ENCODE data around the gene HOXC6. TPM values are rescaled to one million over a fixed set of nuclear protein-coding genes. Genes with fewer than 3 reads are reported as not detected.
"Not testable (repeated sequence)": the region's sequence is repeated elsewhere in the genome, so short reads cannot be mapped to it uniquely, and the experiment has no call there.

The HOXC6 gene
- total RNA-seq, 1 donor from 2014 or later: not detected

- Histone ChIP-seq H3K4me3 (no peak overlapping the region), H3K36me3 (no peaks in the 10 kb centered on the region), H3K4me1 (no peaks in the 10 kb centered on the region), H3K9me3 (no peaks in the 10 kb centered on the region), H3K27me3 (no peaks in the 10 kb centered on the region), H3K27ac (no peak overlapping the region)
- DNase-seq (ENCODE audit: extremely low spot score in 2 of 2): no peak
- intact Hi-C loops (cut with DNase I): no loop called here
- TF ChIP-seq POLR2A (IDR thresholded peaks at IDR 0.05): no peak
- no peak for TF ChIP-seq POLR2AphosphoS5 (IDR thresholded peaks at IDR 0.05; ENCODE audit: insufficient read depth in 1 of 2, low read depth in 1 of 2)
- TF ChIP-seq, protein P1, sequence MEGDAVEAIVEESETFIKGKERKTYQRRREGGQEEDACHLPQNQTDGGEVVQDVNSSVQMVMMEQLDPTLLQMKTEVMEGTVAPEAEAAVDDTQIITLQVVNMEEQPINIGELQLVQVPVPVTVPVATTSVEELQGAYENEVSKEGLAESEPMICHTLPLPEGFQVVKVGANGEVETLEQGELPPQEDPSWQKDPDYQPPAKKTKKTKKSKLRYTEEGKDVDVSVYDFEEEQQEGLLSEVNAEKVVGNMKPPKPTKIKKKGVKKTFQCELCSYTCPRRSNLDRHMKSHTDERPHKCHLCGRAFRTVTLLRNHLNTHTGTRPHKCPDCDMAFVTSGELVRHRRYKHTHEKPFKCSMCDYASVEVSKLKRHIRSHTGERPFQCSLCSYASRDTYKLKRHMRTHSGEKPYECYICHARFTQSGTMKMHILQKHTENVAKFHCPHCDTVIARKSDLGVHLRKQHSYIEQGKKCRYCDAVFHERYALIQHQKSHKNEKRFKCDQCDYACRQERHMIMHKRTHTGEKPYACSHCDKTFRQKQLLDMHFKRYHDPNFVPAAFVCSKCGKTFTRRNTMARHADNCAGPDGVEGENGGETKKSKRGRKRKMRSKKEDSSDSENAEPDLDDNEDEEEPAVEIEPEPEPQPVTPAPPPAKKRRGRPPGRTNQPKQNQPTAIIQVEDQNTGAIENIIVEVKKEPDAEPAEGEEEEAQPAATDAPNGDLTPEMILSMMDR (IDR thresholded peaks at IDR 0.05): no peak
Observed at GRCh38 chr12:54040148-54040494, 11.9 kb downstream of the HOXC6 start.

DNA sequence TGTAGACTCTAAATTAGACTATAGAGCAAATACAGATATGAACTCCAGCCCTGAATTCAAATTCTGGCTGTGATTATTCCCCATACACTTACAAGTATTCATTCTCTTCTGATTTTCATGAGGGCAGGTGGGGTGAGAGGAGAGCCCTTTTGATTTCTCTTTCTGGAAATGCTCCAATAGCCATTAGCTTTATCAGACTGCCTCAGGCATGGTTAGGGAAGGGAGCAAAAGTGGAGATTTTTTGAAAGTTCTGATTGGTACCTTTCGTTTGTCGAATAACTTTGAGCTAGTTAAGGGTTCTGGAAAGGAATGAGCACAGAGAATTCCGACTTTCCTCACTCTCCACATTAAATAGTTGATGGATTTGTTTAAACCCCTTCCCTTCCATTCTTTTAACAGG, 12.4 kb downstream of the HOXC6 start:
- TF ChIP-seq, protein P1 (IDR thresholded peaks at IDR 0.05): no peak
- TF ChIP-seq POLR2AphosphoS5 (IDR thresholded peaks at IDR 0.05; ENCODE audit: insufficient read depth in 1 of 2, low read depth in 1 of 2) (no peak), POLR2A (IDR thresholded peaks at IDR 0.05) (no peak)
- no peak for DNase-seq (ENCODE audit: extremely low spot score in 2 of 2)
- no peak overlapping the region for H3K4me3 ChIP-seq
- intact Hi-C loops (cut with DNase I): no loop called here
- H3K36me3 ChIP-seq: no peaks in the 10 kb centered on the region
- no peaks in the 10 kb centered on the region for H3K4me1 ChIP-seq
- no peaks in the 10 kb centered on the region for H3K9me3 ChIP-seq
- H3K27me3 ChIP-seq: no peaks in the 10 kb centered on the region
- H3K27ac ChIP-seq: no peak overlapping the region

DNA sequence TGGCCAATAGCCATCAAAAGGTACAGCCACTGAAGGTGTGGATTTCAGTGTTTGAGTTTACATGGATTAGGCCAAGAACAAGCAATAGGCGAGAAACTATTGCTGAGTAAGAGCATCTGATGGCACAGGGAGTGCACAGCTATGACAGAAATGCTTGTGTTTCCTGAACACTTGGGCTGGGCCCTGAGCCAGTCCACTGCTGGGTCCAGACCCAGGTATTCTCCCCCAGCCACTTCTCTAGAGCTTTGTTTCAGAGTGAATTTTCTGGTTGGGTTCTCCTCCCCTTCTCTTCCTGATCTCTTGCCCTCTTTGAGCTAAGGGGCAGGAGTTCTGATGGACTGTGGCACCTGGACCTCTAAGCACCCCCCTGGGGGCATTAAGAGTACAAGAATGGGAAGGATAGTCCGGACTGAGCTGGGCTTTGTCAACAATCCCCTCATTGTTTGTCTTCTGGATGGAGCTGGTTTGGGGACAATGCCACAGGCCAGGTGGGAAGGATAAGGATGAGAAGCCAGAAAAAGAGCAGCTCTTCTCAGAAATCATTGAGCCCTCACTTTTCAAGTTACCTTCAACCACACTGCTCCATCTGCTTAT, 13.0 kb downstream of the HOXC6 start:
- TF ChIP-seq, protein P1 (IDR thresholded peaks at IDR 0.05): no peak
- TF ChIP-seq POLR2A (IDR thresholded peaks at IDR 0.05) (no peak), POLR2AphosphoS5 (IDR thresholded peaks at IDR 0.05; ENCODE audit: insufficient read depth in 1 of 2, low read depth in 1 of 2) (no peak)
- Histone ChIP-seq H3K4me3 (no peak overlapping the region), H3K36me3 (no peaks in the 10 kb centered on the region), H3K9me3 (no peaks in the 10 kb centered on the region), H3K27ac (no peak overlapping the region), H3K27me3 (no peaks in the 10 kb centered on the region), H3K4me1 (no peaks in the 10 kb centered on the region)
- intact Hi-C loops (cut with DNase I): no loop called here
- no peak for DNase-seq (ENCODE audit: extremely low spot score in 2 of 2)

DNA sequence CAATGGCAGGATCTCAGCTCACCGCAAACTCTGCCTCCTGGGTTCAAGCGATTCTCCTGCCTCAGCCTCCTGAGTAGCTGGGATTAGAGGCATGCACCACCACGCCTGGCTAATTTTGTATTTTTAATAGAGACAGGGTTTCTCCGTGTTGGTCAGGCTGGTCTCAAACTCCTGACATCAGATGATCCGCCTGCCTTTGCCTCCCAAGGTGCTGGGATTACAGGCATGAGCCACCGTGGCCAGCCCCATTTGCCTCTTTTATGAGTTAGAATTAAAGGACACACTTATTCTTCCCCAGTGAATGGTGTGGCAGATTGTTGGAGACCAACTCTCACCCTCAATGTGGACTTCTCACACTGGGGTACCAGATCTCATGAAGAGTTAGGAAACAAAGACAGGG, 13.8 kb downstream of the HOXC6 start:
- not testable (repeated sequence) for DNase-seq (ENCODE audit: extremely low spot score in 2 of 2)

DNA sequence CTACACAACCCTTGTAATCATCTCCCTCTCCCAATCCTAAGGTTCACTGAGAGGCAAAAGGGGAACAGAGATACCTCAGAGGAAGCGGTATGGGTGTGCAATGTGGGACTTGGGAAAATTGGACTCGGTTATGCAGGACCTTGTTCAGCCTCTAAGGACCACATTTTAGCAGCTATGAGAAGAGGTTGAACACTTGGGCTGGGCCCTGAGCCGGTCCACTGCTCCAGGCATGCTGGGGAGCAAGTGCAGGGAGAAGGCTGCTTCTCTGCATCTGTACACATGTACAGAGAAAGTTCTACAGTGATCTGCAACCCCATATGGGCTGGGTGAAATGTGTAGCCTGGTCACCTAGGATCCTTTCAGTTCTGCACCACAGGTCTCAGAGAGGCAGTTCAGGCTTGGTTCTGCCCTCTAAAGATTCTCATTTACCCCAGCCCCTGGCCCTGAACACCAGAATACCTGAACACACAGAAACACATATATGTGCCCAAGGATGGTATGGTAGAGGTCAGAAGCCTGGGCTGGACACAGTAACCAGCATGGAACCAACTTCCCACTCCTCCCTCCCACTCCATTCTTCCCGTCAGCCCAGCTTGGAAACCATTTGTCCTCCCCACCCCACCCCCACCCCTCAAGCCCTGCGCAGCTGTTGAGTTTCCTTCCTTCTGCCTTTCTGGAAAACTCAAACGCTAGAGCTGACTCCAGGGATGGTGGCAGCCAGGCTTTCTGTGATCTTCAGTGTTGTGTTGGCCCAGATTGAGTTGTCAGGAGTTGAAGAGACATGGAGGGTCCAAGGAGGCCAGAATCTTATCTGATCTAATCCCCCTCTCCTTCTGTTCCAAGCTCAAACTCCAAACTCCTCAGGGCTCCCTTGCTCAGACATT, 15.0 kb downstream of the HOXC6 start:
- TF ChIP-seq POLR2AphosphoS5 (IDR thresholded peaks at IDR 0.05; ENCODE audit: insufficient read depth in 1 of 2, low read depth in 1 of 2): no peak
- TF ChIP-seq POLR2A (IDR thresholded peaks at IDR 0.05): no peak
- TF ChIP-seq, protein P1 (IDR thresholded peaks at IDR 0.05): no peak
- Histone ChIP-seq H3K4me1 (no peaks in the 10 kb centered on the region), H3K36me3 (no peaks in the 10 kb centered on the region), H3K4me3 (no peak overlapping the region), H3K27me3 (peaks cover 6% of the 10 kb centered on the region), H3K27ac (no peak overlapping the region), H3K9me3 (no peaks in the 10 kb centered on the region)
- intact Hi-C loops (cut with DNase I): no loop called here
- DNase-seq (ENCODE audit: extremely low spot score in 2 of 2): no peak

More for the DNA sequence above, 13.8 kb downstream of the HOXC6 start:
- H3K27me3 ChIP-seq; intact Hi-C loops (cut with DNase I); H3K27ac ChIP-seq; H3K4me1 ChIP-seq; H3K4me3 ChIP-seq; H3K9me3 ChIP-seq; H3K36me3 ChIP-seq: not testable (repeated sequence)
